Measurements from ENCODE around the gene CAPN10.
A peak's percentile ranks its signal among the peaks of the same experiment; 100 is the strongest.

The CAPN10 gene

GRCh38 chr2:240588669-240589068, 2.1 kb downstream of the CAPN10 start:
- TF ChIP-seq, protein P1, sequence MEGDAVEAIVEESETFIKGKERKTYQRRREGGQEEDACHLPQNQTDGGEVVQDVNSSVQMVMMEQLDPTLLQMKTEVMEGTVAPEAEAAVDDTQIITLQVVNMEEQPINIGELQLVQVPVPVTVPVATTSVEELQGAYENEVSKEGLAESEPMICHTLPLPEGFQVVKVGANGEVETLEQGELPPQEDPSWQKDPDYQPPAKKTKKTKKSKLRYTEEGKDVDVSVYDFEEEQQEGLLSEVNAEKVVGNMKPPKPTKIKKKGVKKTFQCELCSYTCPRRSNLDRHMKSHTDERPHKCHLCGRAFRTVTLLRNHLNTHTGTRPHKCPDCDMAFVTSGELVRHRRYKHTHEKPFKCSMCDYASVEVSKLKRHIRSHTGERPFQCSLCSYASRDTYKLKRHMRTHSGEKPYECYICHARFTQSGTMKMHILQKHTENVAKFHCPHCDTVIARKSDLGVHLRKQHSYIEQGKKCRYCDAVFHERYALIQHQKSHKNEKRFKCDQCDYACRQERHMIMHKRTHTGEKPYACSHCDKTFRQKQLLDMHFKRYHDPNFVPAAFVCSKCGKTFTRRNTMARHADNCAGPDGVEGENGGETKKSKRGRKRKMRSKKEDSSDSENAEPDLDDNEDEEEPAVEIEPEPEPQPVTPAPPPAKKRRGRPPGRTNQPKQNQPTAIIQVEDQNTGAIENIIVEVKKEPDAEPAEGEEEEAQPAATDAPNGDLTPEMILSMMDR (conservative IDR thresholded peaks at IDR 0.05; ENCODE audit: low read depth): no peak
- no peak overlapping the region; the same call in 1 of the 2 replicates for H3K27ac ChIP-seq
- ChIA-PET POLR2A (ENCODE audit: low non-redundant PET) (interaction anchor here (0.7 kb wide), 1 partner anchor 22 kb away, joined by 3 read pairs; no protein-coding TSS in a partner anchor), CTCF (interaction anchor here (0.6 kb wide), 1 partner anchor 13 kb away, joined by 3 read pairs; no protein-coding TSS in a partner anchor)
- DNase-seq (ENCODE audit: low spot score): no peak

- no peak for DNase-seq (ENCODE audit: low spot score)
- CTCF ChIA-PET: interaction anchor here (0.6 kb wide), 2 partner anchors 26 to 477 kb away, joined by 3 to 4 read pairs; no protein-coding TSS in a partner anchor
- POLR2A ChIA-PET (ENCODE audit: low non-redundant PET): interaction anchor here (0.7 kb wide), 1 partner anchor 21 kb away, joined by 3 read pairs; no protein-coding TSS in a partner anchor
- TF ChIP-seq, protein P1 (conservative IDR thresholded peaks at IDR 0.05; ENCODE audit: low read depth): no peak
- H3K27ac ChIP-seq: peak overlapping the region; percentile 10; the same call in 1 of the 2 replicates
Observed at GRCh38 chr2:240589375-240589774, 2.8 kb downstream of the CAPN10 start.

GRCh38 chr2:240589850-240590525, 3.5 kb downstream of the CAPN10 start:
- no peak overlapping the region for H3K27ac ChIP-seq
- POLR2A ChIA-PET (ENCODE audit: low non-redundant PET): no interaction called here
- CTCF ChIA-PET: interaction anchor here (0.6 kb wide), 2 partner anchors 26 to 477 kb away, joined by 3 to 4 read pairs; no protein-coding TSS in a partner anchor
- no peak for DNase-seq (ENCODE audit: low spot score)
- TF ChIP-seq, protein P1 (conservative IDR thresholded peaks at IDR 0.05; ENCODE audit: low read depth): no peak

GRCh38 chr2:240590681-240591111, 4.2 kb downstream of the CAPN10 start:
- DNase-seq (ENCODE audit: low spot score): no peak
- CTCF ChIA-PET: no interaction called here
- POLR2A ChIA-PET (ENCODE audit: low non-redundant PET): no interaction called here
- no peak overlapping the region for H3K27ac ChIP-seq
- TF ChIP-seq, protein P1 (conservative IDR thresholded peaks at IDR 0.05; ENCODE audit: low read depth): no peak

DNA sequence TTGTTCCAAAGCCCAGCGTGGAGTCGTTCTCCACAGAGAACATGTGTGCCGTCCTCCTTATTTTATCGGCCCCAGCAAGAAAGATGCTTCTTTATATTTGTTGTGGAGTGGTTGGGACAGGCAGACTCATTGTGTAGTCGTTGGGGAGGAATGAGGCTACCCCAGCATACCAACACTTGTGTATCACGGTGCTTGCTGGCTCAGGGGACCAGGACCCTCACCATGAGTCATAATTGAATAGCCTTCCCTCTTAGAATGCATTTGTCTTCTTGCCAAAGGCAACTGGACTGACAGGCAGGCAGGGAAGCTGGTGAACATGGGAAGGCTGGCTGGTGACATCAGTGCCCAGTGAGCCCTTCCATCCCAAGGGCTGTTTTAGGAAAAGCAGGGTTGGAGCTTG, 4.7 kb downstream of the CAPN10 start:
- TF ChIP-seq, protein P1 (conservative IDR thresholded peaks at IDR 0.05; ENCODE audit: low read depth): no peak
- CTCF ChIA-PET: no interaction called here
- no peak for DNase-seq (ENCODE audit: low spot score)
- POLR2A ChIA-PET (ENCODE audit: low non-redundant PET): no interaction called here
- no peak overlapping the region for H3K27ac ChIP-seq

DNA sequence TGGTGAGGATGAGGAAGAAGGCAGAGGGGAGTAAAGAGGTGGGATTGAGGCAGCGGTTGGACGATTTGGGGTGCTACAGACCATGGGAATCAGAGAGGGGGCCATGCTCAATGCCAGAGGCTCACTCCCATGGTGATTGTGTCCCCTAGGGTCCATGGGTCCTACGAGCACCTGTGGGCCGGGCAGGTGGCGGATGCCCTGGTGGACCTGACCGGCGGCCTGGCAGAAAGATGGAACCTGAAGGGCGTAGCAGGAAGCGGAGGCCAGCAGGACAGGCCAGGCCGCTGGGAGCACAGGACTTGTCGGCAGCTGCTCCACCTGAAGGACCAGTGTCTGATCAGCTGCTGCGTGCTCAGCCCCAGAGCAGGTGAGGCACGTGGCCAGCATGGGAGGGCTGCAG, 5.2 kb downstream of the CAPN10 start:
- TF ChIP-seq, protein P1 (conservative IDR thresholded peaks at IDR 0.05; ENCODE audit: low read depth): no peak

More for the DNA sequence above, 5.2 kb downstream of the CAPN10 start:
- ChIA-PET CTCF (no interaction called here), POLR2A (ENCODE audit: low non-redundant PET) (no interaction called here)
- no peak for DNase-seq (ENCODE audit: low spot score)
- no peak overlapping the region for H3K27ac ChIP-seq
